Measurements from ENCODE around the gene KRTAP5-4.

- no peak for TF ChIP-seq CTCF (IDR thresholded peaks at IDR 0.05; ENCODE audit: insufficient read depth, low read depth, low read length)
- no peak for TF ChIP-seq EZH2 (IDR thresholded peaks at IDR 0.05; ENCODE audit: insufficient read depth, low read length)
Measured at GRCh38 chr11:1604711-1605110, 17.2 kb downstream of the KRTAP5-4 start.

Data from astrocyte (in vitro differentiated cells and primary cell).